IMR-90 (cell line): Measurements from ENCODE around the gene RUNX1. TPM values are rescaled to one million over a fixed set of nuclear protein-coding genes. Genes with fewer than 3 reads are reported as not detected.

ENCODE experiments used
- ATAC-seq: fragments of 200-7000 bp; cut with Tn5 transposase; 2 replicates; pipeline ENCODE4 v1.9.1; 2020; ENCODE audit warnings: low read depth, mild to moderate bottlenecking, moderate library complexity
- BruUV-seq: library from RNA; stranded (reverse); fragments of 400-500 nt; replicated peaks from 2 replicates; lab custom pipeline; 2021; lab: Mats Ljungman, UMichigan
- CTCF ChIA-PET: fragments of 300-600 bp; formaldehyde crosslinking; extraction: SDS; loops from one replicate; lab custom pipeline; 2021; ENCODE audit warnings: antibody characterized with exemption; lab: Yijun Ruan, JAX
- POLR2A ChIA-PET: fragments of 300-600 bp; sonication (Branson Sonifier 250); formaldehyde crosslinking; loops from one replicate; lab custom pipeline; 2022; ENCODE audit warnings: antibody characterized with exemption; ENCODE audit not compliant: unreplicated experiment; lab: Charles Lee
- DNase-seq: peaks from one replicate; pipeline ENCODE4 v3.0.0; 2013
- H2AFZ ChIP-seq: replicated peaks from 2 replicates; pipeline ENCODE3; 2013; ENCODE audit warnings: low read length, mild to moderate bottlenecking; ENCODE audit not compliant: poor library complexity
- H2AK5ac ChIP-seq: 2 replicates; pipeline ENCODE4 v1.6.1; 2013; ENCODE audit warnings: low read depth, low read length, inconsistent platforms
- H2AK9ac ChIP-seq: replicated peaks from 2 replicates; pipeline ENCODE3; 2013; ENCODE audit warnings: mild to moderate bottlenecking, low read depth, low read length, moderate library complexity; ENCODE audit not compliant: poor library complexity
- H2BK120ac ChIP-seq: 2 replicates; pipeline ENCODE4 v1.6.1; 2013; ENCODE audit warnings: low read depth, low read length, inconsistent platforms
- H2BK15ac ChIP-seq: 3 replicates; pipeline ENCODE4 v1.6.1; 2013; ENCODE audit warnings: low read depth, low read length, inconsistent platforms
- H2BK20ac ChIP-seq: 2 replicates; pipeline ENCODE4 v1.6.1; 2013; ENCODE audit warnings: low read depth, mild to moderate bottlenecking, inconsistent platforms, low read length, moderate library complexity
- H2BK5ac ChIP-seq: 2 replicates; pipeline ENCODE4 v1.6.1; 2013; ENCODE audit warnings: mild to moderate bottlenecking, low read depth, low read length, inconsistent platforms; ENCODE audit not compliant: poor library complexity, severe bottlenecking
- H3K14ac ChIP-seq: replicated peaks from 2 replicates; pipeline ENCODE4 v1.6.1; 2013; ENCODE audit warnings: low read depth, low read length, inconsistent platforms
- H3K18ac ChIP-seq: 2 replicates; pipeline ENCODE4 v1.6.1; 2013; ENCODE audit warnings: low read depth, low read length, control low read depth
- H3K23ac ChIP-seq: 2 replicates; pipeline ENCODE4 v1.6.1; 2013; ENCODE audit warnings: low read depth, low read length, inconsistent platforms
- H3K27ac ChIP-seq: 2 replicates; pipeline ENCODE4 v1.5.1; 2013; ENCODE audit warnings: mild to moderate bottlenecking, control low read depth, low read length; ENCODE audit not compliant: insufficient read depth
- H3K27me3 ChIP-seq: 2 replicates; pipeline ENCODE4 v1.6.1; 2013; ENCODE audit warnings: low read length; ENCODE audit not compliant: control insufficient read depth, insufficient read depth
- H3K36me3 ChIP-seq: 2 replicates; pipeline ENCODE4 v1.6.1; 2013; ENCODE audit warnings: low read length, mixed read lengths; ENCODE audit not compliant: control insufficient read depth, insufficient read depth
- H3K4ac ChIP-seq: 2 replicates; pipeline ENCODE4 v1.6.1; 2013; ENCODE audit warnings: low read depth, low read length, inconsistent platforms
- H3K4me1 ChIP-seq: 2 replicates; pipeline ENCODE4 v1.6.1; 2013; ENCODE audit warnings: low read length, mixed read lengths; ENCODE audit not compliant: control insufficient read depth, insufficient read depth
- H3K4me2 ChIP-seq: 2 replicates; pipeline ENCODE4 v1.6.1; 2013; ENCODE audit warnings: low read depth, mild to moderate bottlenecking, control low read depth, low read length, moderate library complexity
- H3K4me3 ChIP-seq: 2 replicates; pipeline ENCODE4 v1.5.1; 2013; ENCODE audit warnings: low read depth, mild to moderate bottlenecking, control low read depth, low read length, moderate library complexity; ENCODE audit not compliant: insufficient read depth
- H3K56ac ChIP-seq: 2 replicates; pipeline ENCODE4 v1.6.1; 2013; ENCODE audit warnings: low read length, inconsistent platforms; ENCODE audit not compliant: insufficient read depth; ENCODE audit errors: extremely low read depth
- H3K79me1 ChIP-seq, 2 experiments: 2 replicates each; pipeline ENCODE4 v1.6.1; 2013; ENCODE audit warnings: low read length in 2 of 2, inconsistent platforms in 1 of 2, low read depth in 1 of 2
- H3K9ac ChIP-seq: 2 replicates; pipeline ENCODE4 v1.6.1; 2013; ENCODE audit warnings: low read depth, low read length, control low read depth
- H3K9me1 ChIP-seq: 2 replicates; pipeline ENCODE4 v1.6.1; 2013; ENCODE audit warnings: low read length, inconsistent platforms; ENCODE audit not compliant: insufficient read depth
- H3K9me3 ChIP-seq: 2 replicates; pipeline ENCODE4 v1.6.1; 2013; ENCODE audit warnings: low read length; ENCODE audit not compliant: control insufficient read depth, insufficient read depth
- H4K20me1 ChIP-seq: 2 replicates; pipeline ENCODE4 v1.6.1; 2013; ENCODE audit warnings: low read length, inconsistent platforms; ENCODE audit not compliant: insufficient read depth
- H4K5ac ChIP-seq: 2 replicates; pipeline ENCODE4 v1.6.1; 2013; ENCODE audit warnings: mild to moderate bottlenecking, low read depth, low read length, control low read depth
- H4K8ac ChIP-seq, 2 experiments: 2 replicates each; pipeline ENCODE4 v1.6.1; 2013; ENCODE audit warnings: low read depth in 2 of 2, low read length in 2 of 2, control low read depth in 1 of 2, inconsistent platforms in 1 of 2
- H4K91ac ChIP-seq: 2 replicates; pipeline ENCODE4 v1.6.1; 2013; ENCODE audit warnings: low read depth, low read length, inconsistent platforms; ENCODE audit not compliant: insufficient read depth
- BHLHE40 ChIP-seq: fragments of 150-350 bp; IDR thresholded peaks from 2 replicates; pipeline ENCODE4 v1.6.1; 2016; ENCODE audit warnings: mild to moderate bottlenecking, low read depth, low read length
- CEBPB ChIP-seq: IDR thresholded peaks from 2 replicates; pipeline ENCODE4 v1.6.1; 2012; ENCODE audit warnings: low read depth, low read length, improper control_type of control experiment
- FOS ChIP-seq: fragments of 150-350 bp; IDR thresholded peaks from 2 replicates; pipeline ENCODE4 v1.6.1; 2016; ENCODE audit warnings: low read depth, low read length
- MAFK ChIP-seq: IDR thresholded peaks from 2 replicates; pipeline ENCODE4 v1.6.1; 2012; ENCODE audit warnings: low read depth, low read length, improper control_type of control experiment
- MAZ ChIP-seq: IDR thresholded peaks from 2 replicates; pipeline ENCODE4 v1.6.1; 2012; ENCODE audit warnings: low read depth, mild to moderate bottlenecking, low read length, improper control_type of control experiment, moderate library complexity, borderline replicate concordance
- MXI1 ChIP-seq: IDR thresholded peaks from 2 replicates; pipeline ENCODE4 v1.6.1; 2012; ENCODE audit warnings: low read depth, mild to moderate bottlenecking, low read length, moderate library complexity, borderline replicate concordance
- NFE2L2 ChIP-seq: fragments of 150-350 bp; IDR thresholded peaks from 2 replicates; pipeline ENCODE4 v1.6.1; 2016; ENCODE audit warnings: low read depth, mild to moderate bottlenecking, low read length
- POLR2A ChIP-seq: IDR thresholded peaks from 2 replicates; pipeline ENCODE4 v1.6.1; 2012; ENCODE audit warnings: mild to moderate bottlenecking, low read depth, low read length
- RAD21 ChIP-seq: IDR thresholded peaks from 2 replicates; pipeline ENCODE4 v1.6.1; 2012; ENCODE audit warnings: low read length, improper control_type of control experiment
- RCOR1 ChIP-seq: IDR thresholded peaks from 2 replicates; pipeline ENCODE4 v1.6.1; 2012; ENCODE audit warnings: mild to moderate bottlenecking, low read length, improper control_type of control experiment; ENCODE audit not compliant: insufficient replicate concordance
- RFX5 ChIP-seq: IDR thresholded peaks from 2 replicates; pipeline ENCODE4 v1.8.0; 2012; ENCODE audit warnings: low read depth, mild to moderate bottlenecking, low read length, moderate library complexity
- SMC3 ChIP-seq: fragments of 150-350 bp; IDR thresholded peaks from 2 replicates; pipeline ENCODE4 v1.6.1; 2016; ENCODE audit warnings: low read depth, mild to moderate bottlenecking, antibody characterized with exemption, low read length, moderate library complexity
- WGBS, 2 experiments: methylation state at CpG; one replicate each; pipeline versions ENCODE4 v1.1.5 to v1.1.7; 2013; ENCODE audit warnings: missing lambda C conversion rate in 2 of 2; ENCODE audit not compliant: insufficient read length in 1 of 2; ENCODE audit errors: extremely low coverage in 2 of 2; 5-methylcytosine and 5-hydroxymethylcytosine counted together
- dilution Hi-C: fragments of 300-500 bp; cut with HindIII; formaldehyde crosslinking; loops from one replicate; pipeline ENCODE4 v1.14.3; 2018; ENCODE audit warnings: low sequenced_read_pairs; ENCODE audit not compliant: unreplicated experiment
- in situ Hi-C: fragments of 300-500 bp; cut with MboI; formaldehyde crosslinking; loops from 3 replicates; pipeline ENCODE4 v1.14.3; 2019; ENCODE audit warnings: low sequenced_read_pairs, inconsistent platforms, mixed read lengths
- intact Hi-C: fragments of 100-400 bp; cut with micrococcal nuclease; formaldehyde crosslinking; loops from 2 replicates; pipeline ENCODE4 v1.10.0; 2022
- polyA plus RNA-seq, 3 experiments: library from polyadenylated mRNA; depleted of rRNA; stranded (reverse); fragments of >200 nt; gene quantifications; 2 replicates each; pipeline ENCODE4 v1.2.3, GENCODE V29; 2012; ENCODE audit warnings: low replicate concordance in 1 of 3
- total RNA-seq: library from RNA; depleted of rRNA; stranded (reverse); fragments of >200 nt; gene quantifications from 2 replicates; pipeline ENCODE4 v1.2.3, GENCODE V29; 2012
- TF ChIP-seq, protein P1 (sequence below): conservative IDR thresholded peaks from 2 replicates; pipeline ENCODE4 v1.5.1; 2012; ENCODE audit warnings: mild to moderate bottlenecking, low read depth, low read length, improper control_type of control experiment
- TF ChIP-seq, protein P2 (sequence below): fragments of 150-350 bp; IDR thresholded peaks from 2 replicates; pipeline ENCODE4 v1.6.1; 2017; ENCODE audit warnings: mild to moderate bottlenecking, antibody characterized with exemption, low read length, low read depth
- TF ChIP-seq, protein P3 (sequence below): fragments of 150-350 bp; IDR thresholded peaks from 2 replicates; pipeline ENCODE4 v1.6.1; 2016; ENCODE audit warnings: low read depth, mild to moderate bottlenecking, low read length, moderate library complexity, borderline replicate concordance

RUNX1 gene
- total and polyA plus RNA-seq, 2 of the 4 experiments (the other 2 are of a cell fraction): 34.5 to 56.5 TPM

DNA sequence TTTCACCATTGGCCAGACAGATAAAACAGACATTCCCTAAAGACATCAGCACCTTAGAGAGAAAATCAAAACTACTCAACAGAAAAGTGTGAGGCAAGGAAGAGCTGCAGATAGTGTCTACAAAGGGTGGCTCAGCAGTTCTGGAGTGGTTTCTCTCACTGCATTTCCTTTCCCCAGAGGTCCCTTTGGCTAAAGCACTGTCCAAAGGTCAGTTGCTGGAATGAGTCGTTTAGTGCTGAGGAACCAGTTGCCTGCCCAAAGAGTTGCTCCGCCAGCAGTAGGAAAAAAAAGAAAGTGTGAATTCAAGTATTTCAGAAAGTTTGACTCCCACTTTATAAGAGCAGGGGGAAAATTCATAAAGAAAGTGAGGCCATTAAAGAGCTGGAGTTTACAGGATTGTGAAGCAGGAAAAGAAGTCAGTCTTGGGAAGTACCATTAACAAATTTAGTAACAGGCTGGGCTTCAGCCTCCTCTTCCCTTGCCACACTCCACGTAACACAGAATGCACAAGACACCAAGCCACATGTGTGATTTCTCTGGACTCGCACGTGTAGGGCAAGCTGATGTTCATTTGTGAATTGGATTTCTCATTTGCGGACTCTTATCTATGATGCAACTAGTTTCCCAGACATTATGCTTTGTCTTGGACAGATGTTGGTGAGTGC is 122.2 kb downstream of the RUNX1 start:
- WGBS, 2 experiments: no CpG with 5 or more reads among the region's 6 CpGs

More for the DNA sequence above, 122.2 kb downstream of the RUNX1 start:
- no peak for TF ChIP-seq NFE2L2
- no peak for TF ChIP-seq SMC3
- TF ChIP-seq, protein P1, sequence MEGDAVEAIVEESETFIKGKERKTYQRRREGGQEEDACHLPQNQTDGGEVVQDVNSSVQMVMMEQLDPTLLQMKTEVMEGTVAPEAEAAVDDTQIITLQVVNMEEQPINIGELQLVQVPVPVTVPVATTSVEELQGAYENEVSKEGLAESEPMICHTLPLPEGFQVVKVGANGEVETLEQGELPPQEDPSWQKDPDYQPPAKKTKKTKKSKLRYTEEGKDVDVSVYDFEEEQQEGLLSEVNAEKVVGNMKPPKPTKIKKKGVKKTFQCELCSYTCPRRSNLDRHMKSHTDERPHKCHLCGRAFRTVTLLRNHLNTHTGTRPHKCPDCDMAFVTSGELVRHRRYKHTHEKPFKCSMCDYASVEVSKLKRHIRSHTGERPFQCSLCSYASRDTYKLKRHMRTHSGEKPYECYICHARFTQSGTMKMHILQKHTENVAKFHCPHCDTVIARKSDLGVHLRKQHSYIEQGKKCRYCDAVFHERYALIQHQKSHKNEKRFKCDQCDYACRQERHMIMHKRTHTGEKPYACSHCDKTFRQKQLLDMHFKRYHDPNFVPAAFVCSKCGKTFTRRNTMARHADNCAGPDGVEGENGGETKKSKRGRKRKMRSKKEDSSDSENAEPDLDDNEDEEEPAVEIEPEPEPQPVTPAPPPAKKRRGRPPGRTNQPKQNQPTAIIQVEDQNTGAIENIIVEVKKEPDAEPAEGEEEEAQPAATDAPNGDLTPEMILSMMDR: no peak
- TF ChIP-seq POLR2A: no peak
- TF ChIP-seq, protein P2, sequence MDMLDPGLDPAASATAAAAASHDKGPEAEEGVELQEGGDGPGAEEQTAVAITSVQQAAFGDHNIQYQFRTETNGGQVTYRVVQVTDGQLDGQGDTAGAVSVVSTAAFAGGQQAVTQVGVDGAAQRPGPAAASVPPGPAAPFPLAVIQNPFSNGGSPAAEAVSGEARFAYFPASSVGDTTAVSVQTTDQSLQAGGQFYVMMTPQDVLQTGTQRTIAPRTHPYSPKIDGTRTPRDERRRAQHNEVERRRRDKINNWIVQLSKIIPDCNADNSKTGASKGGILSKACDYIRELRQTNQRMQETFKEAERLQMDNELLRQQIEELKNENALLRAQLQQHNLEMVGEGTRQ: no peak
- no peak for TF ChIP-seq FOS
- TF ChIP-seq BHLHE40: no peak
- no peak for TF ChIP-seq RAD21
- no peak for TF ChIP-seq RCOR1
- no peak for TF ChIP-seq RFX5
- no peak for TF ChIP-seq MAZ
- no peak for TF ChIP-seq CEBPB
- TF ChIP-seq, protein P3, sequence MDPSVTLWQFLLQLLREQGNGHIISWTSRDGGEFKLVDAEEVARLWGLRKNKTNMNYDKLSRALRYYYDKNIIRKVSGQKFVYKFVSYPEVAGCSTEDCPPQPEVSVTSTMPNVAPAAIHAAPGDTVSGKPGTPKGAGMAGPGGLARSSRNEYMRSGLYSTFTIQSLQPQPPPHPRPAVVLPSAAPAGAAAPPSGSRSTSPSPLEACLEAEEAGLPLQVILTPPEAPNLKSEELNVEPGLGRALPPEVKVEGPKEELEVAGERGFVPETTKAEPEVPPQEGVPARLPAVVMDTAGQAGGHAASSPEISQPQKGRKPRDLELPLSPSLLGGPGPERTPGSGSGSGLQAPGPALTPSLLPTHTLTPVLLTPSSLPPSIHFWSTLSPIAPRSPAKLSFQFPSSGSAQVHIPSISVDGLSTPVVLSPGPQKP: no peak
- no peak for TF ChIP-seq MXI1
- TF ChIP-seq MAFK: no peak
- Histone ChIP-seq H3K56ac (no peak overlapping the region), H3K9me3 (no peaks in the 10 kb centered on the region), H2BK15ac (no peak overlapping the region), H3K14ac (no peak overlapping the region; the same call in 1 of the 2 replicates), H4K5ac (no peak overlapping the region), H3K27me3 (no peaks in the 10 kb centered on the region), H4K91ac (no peak overlapping the region), H3K27ac (no peak overlapping the region), H4K8ac (no peak overlapping the region), H3K9me1 (no peaks in the 10 kb centered on the region), H3K36me3 (no peaks in the 10 kb centered on the region), H4K20me1 (no peaks in the 10 kb centered on the region), H3K4me1 (peaks cover 2% of the 10 kb centered on the region; the same call in 1 of the 2 replicates), H3K18ac (no peak overlapping the region), H3K4me3 (no peak overlapping the region), H2BK20ac (peak overlapping the region; percentile 47; the same call in 1 of the 2 replicates), H2BK5ac (no peak overlapping the region), H2AK9ac (no peak overlapping the region), H3K9ac (no peak overlapping the region), H3K79me1 (no peaks in the 10 kb centered on the region), H2AK5ac (0 out of 2 replicates have a peak overlapping the region, but pooled peaks have one; percentile 29), H3K4me2 (no peak overlapping the region), H3K4ac (no peak overlapping the region), H2AFZ (no peak overlapping the region), H2BK120ac (no peak overlapping the region; the same call in 1 of the 2 replicates), H3K23ac (no peak overlapping the region)
- ChIA-PET POLR2A (interaction anchor here (0.6 kb wide), 1 partner anchor 278 kb away, joined by 3 read pairs; no protein-coding TSS in a partner anchor), CTCF (no interaction called here)
- BruUV-seq: no TSS peak
- ATAC-seq (peak; percentile 69), DNase-seq (peak; percentile 44)
- intact Hi-C loops: no loop called here
- in situ Hi-C loops: no loop called here
- dilution Hi-C loops: no loop called here
